Heart left ventricle (tissue), 16 donors: ENCODE data around the gene ERN1. TPM values are rescaled to one million over a fixed set of nuclear protein-coding genes. Genes with fewer than 3 reads are reported as not detected.
A peak's percentile ranks its signal among the peaks of the same experiment; 100 is the strongest.

Source experiments
- ATAC-seq, 4 donors: fragments of 200-7000 bp; cut with Tn5 transposase; one replicate each; pipeline ENCODE4 v1.9.1; 2020 to 2022; ENCODE audit warnings: moderate library complexity in 4 of 4, mild to moderate bottlenecking in 3 of 4, moderate number of reproducible peaks in 1 of 4
- DNase-seq, 5 donors: peaks; one replicate each; pipeline ENCODE4 v3.0.0-alpha.2; 2020
- H3K27ac ChIP-seq, 12 donors: fragments of 200-600 bp; sonication (generic) in 4 of 12; one replicate each; pipeline versions ENCODE4 v1.5.0 to v1.8.0; 2016 to 2022; ENCODE audit warnings: mild to moderate bottlenecking in 2 of 12
- H3K27me3 ChIP-seq, 9 donors: fragments of 200-600 bp; sonication (generic) in 2 of 9; one replicate each; pipeline versions ENCODE4 v1.5.1 to v1.8.0; 2016 to 2022; ENCODE audit warnings: mild to moderate bottlenecking in 3 of 9
- H3K36me3 ChIP-seq, 9 donors: fragments of 200-600 bp; sonication (generic) in 2 of 9; one replicate each; pipeline versions ENCODE4 v1.5.0 to v1.8.0; 2018 to 2022; ENCODE audit warnings: mild to moderate bottlenecking in 2 of 9
- H3K4me1 ChIP-seq, 12 donors: fragments of 200-600 bp; sonication (generic) in 4 of 12; one replicate each; pipeline versions ENCODE4 v1.5.0 to v1.8.0; 2016 to 2022; ENCODE audit warnings: mild to moderate bottlenecking in 3 of 12
- H3K4me3 ChIP-seq, 12 donors: fragments of 200-600 bp; sonication (generic) in 4 of 12; one replicate each; pipeline versions ENCODE4 v1.5.0 to v1.8.0; 2017 to 2022; ENCODE audit warnings: mild to moderate bottlenecking in 9 of 12, moderate library complexity in 4 of 12
- H3K9me3 ChIP-seq, 12 donors: fragments of 200-600 bp; sonication (generic) in 4 of 12; one replicate each; pipeline versions ENCODE4 v1.5.0 to v1.8.0; 2016 to 2022; ENCODE audit warnings: mild to moderate bottlenecking in 1 of 12
- CTCF ChIP-seq, 12 donors: fragments of 200-600 bp; sonication (generic) in 4 of 12; IDR thresholded peaks; one replicate each; pipeline versions ENCODE4 v1.5.0 to v1.8.0; 2018 to 2022; ENCODE audit warnings: antibody characterized with exemption in 12 of 12, mild to moderate bottlenecking in 5 of 12
- POLR2A ChIP-seq, 2 donors: fragments of 450-650 bp; IDR thresholded peaks; one replicate each; pipeline ENCODE4 v1.6.1; 2017; ENCODE audit warnings: antibody characterized with exemption in 2 of 2, mild to moderate bottlenecking in 2 of 2, moderate library complexity in 2 of 2
- WGBS, 4 donors: extraction: QIAGEN DNeasy Blood & Tissue Kit in 2 of 4; methylation state at CpG; one replicate each; pipeline versions ENCODE4 v1.1.5 to v1.1.7; 2013 to 2018; 5-methylcytosine and 5-hydroxymethylcytosine counted together
- intact Hi-C, 10 donors: fragments of 100-400 bp; cut with DNase I; formaldehyde crosslinking; loops; one replicate each; pipeline versions ENCODE4 v1.11.1 to v1.14.2; 2022
- polyA plus RNA-seq, 2 donors: library from polyadenylated mRNA; stranded (reverse); fragments of 200-250 nt; gene quantifications; one replicate each; pipeline ENCODE4 v1.2.3, GENCODE V29; 2013
- total RNA-seq, 9 donors: library from RNA; depleted of rRNA in 2 of 9; stranded (reverse); fragments of >200 nt in 2 of 9; fragmentation: NEBNext Ultra II Directional in 3 of 9; extraction: Animal tissue kit (Norgen Biotek cat#: 25700) in 3 of 9; gene quantifications; one replicate each; pipeline versions ENCODE4 v1.1.0 to v1.2.4, GENCODE V29; 2016 to 2023
- donor health status: ischemic (EF 13 %, LVEDD 7.1; RV severe dilation, severe dysfunction).
- donor health status: healthy with polysubstance abuse.
- donor health status: DM: no; HTN: yes; CAD: no.
- donor health status: DM: no; HTN: no; CAD: no.
- donor health status: ischemic (EF 25% LVEDD 6.9; RV normal size, moderate dysfunction).
- donor health status: ischemic (EF 25% LVEDD 5.7; RV mildly dilated, moderate dysfunction).
- donor health status: healthy.
- donor health status: DM: yes; HTN: yes; CAD: no.
- donor health status: ischemic (EF 35%, LVEDD 5.7; RV mildly dilated, moderate dysfunction).
- donor health status: nonischemic (EF 11% LVEDD 7.7; RV severe dilation, severe dysfunction).
- donor health status: DM: yes; HTN: yes; CAD: no.
- donor health status: PGD.
- donor health status: ischemic (EF 29% LVEDD 5.4; RV normal size, mild dysfunction).
- donor health status: nonischemic (EF 23%, LVEDD 6.1; RV moderate dilation, normal function).

The ERN1 gene
- total and polyA plus RNA-seq, 11 donors: 1.5 to 18.7 (median 7.4) TPM

GRCh38 chr17:64152428-64153125, 22.6 kb upstream of the ERN1 start:
- DNase-seq: no peak
- Histone ChIP-seq H3K4me1 (peaks cover 34 to 91% (median 82%) of the 10 kb centered on the region in 12 donors), H3K27me3 (no peaks in the 10 kb centered on the region), H3K27ac (peak overlapping the region; percentile 55 to 97 (median 92)), H3K4me3 (no peak overlapping the region), H3K9me3 (no peaks in the 10 kb centered on the region), H3K36me3 (peaks cover 0 to 49% (median 19%) of the 10 kb centered on the region in 9 donors)
- ATAC-seq: peak; percentile 7 to 51 (median 32)
- intact Hi-C loops: loop anchor here in 4 of 10 donors (2.0 to 10.0 kb wide), 6 partner anchors 52 to 352 kb away; partner anchors contain the start of genes CEP95 (in 1 of the 4) and DDX5 (in 1 of the 4)
- TF ChIP-seq CTCF (IDR thresholded peaks at IDR 0.05) (peak in 3 of 12 donors; percentile 10 to 17 (median 12)), POLR2A (IDR thresholded peaks at IDR 0.05) (no peak)
- WGBS, 4 donors: 28 to 35% (median 31%) methylated on average over 7 of the region's 7 CpGs

GRCh38 chr17:64151016-64151368, 21.0 kb upstream of the ERN1 start:
- Histone ChIP-seq H3K27me3 (no peaks in the 10 kb centered on the region), H3K9me3 (no peaks in the 10 kb centered on the region), H3K4me3 (no peak overlapping the region), H3K36me3 (peaks cover 0 to 49% (median 19%) of the 10 kb centered on the region in 9 donors), H3K27ac (peak overlapping the region in 10 of 12 donors; percentile 27 to 97 (median 92)), H3K4me1 (peaks cover 26 to 87% (median 76%) of the 10 kb centered on the region in 12 donors)
- TF ChIP-seq CTCF (IDR thresholded peaks at IDR 0.05) (no peak), POLR2A (IDR thresholded peaks at IDR 0.05) (no peak)
- WGBS, 4 donors: 97 to 100% (median 99%) methylated on average over 1 of the region's 1 CpG
- no peak for ATAC-seq
- no peak for DNase-seq
- intact Hi-C loops: loop anchor here in 3 of 10 donors (5.0 to 10.0 kb wide), 5 partner anchors 54 to 354 kb away; partner anchors contain the start of genes CEP95 (in 1 of the 3) and DDX5 (in 1 of the 3)

GRCh38 chr17:64150237-64151015, 20.5 kb upstream of the ERN1 start:
- Histone ChIP-seq H3K36me3 (peaks cover 0 to 49% (median 19%) of the 10 kb centered on the region in 9 donors), H3K4me1 (peaks cover 23 to 81% (median 70%) of the 10 kb centered on the region in 12 donors), H3K9me3 (no peaks in the 10 kb centered on the region), H3K27me3 (no peaks in the 10 kb centered on the region), H3K4me3 (no peak overlapping the region), H3K27ac (peak overlapping the region in 11 of 12 donors; percentile 2 to 97 (median 69))
- intact Hi-C loops: loop anchor here in 3 of 10 donors (5.0 to 10.0 kb wide), 5 partner anchors 54 to 354 kb away; partner anchors contain the start of genes CEP95 (in 1 of the 3) and DDX5 (in 1 of the 3)
- no peak for DNase-seq
- TF ChIP-seq POLR2A (IDR thresholded peaks at IDR 0.05) (no peak), CTCF (IDR thresholded peaks at IDR 0.05) (no peak)
- WGBS, 4 donors: 73 to 78% (median 73%) methylated on average over 5 of the region's 5 CpGs
- ATAC-seq: no peak
